Body of pancreas (tissue), 4 donors: ENCODE results near the gene BGN.

Experiments
- POLR2A ChIP-seq, 3 donors: fragments of 450-650 bp; IDR thresholded peaks; one replicate each; pipeline ENCODE4 v1.6.1; 2016; ENCODE audit warnings: antibody characterized with exemption in 3 of 3, mild to moderate bottlenecking in 2 of 3
- TF ChIP-seq, protein P1 (sequence below), 7 experiments: fragments of 450-650 bp in 4 of 7; fragments of 200-600 bp in 3 of 7; sonication (generic) in 3 of 7; IDR thresholded peaks; one replicate each; pipeline ENCODE4 v1.5.1; 2016 to 2019; ENCODE audit warnings: antibody characterized with exemption in 7 of 7

DNA sequence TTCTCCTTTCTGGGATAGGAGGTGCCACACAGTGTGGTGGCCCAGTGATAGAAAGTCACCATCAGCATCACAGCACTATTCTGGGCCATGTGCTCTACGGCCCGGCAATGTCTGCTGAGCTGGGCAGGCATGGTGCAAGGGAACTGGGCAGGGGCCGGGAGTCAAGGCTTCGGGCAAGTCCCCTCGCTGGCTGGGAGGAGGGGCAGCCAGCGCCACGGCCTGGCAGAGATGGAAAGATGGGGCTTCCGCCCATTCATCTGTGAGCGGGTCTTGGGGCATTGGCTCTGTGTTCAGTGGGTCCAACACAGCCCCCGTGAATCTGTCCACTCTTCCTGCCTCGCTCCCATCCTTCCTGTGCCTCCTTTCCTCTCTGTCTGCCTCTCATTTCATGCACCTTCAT, 15.6 kb downstream of the BGN start:
- TF ChIP-seq, protein P1, sequence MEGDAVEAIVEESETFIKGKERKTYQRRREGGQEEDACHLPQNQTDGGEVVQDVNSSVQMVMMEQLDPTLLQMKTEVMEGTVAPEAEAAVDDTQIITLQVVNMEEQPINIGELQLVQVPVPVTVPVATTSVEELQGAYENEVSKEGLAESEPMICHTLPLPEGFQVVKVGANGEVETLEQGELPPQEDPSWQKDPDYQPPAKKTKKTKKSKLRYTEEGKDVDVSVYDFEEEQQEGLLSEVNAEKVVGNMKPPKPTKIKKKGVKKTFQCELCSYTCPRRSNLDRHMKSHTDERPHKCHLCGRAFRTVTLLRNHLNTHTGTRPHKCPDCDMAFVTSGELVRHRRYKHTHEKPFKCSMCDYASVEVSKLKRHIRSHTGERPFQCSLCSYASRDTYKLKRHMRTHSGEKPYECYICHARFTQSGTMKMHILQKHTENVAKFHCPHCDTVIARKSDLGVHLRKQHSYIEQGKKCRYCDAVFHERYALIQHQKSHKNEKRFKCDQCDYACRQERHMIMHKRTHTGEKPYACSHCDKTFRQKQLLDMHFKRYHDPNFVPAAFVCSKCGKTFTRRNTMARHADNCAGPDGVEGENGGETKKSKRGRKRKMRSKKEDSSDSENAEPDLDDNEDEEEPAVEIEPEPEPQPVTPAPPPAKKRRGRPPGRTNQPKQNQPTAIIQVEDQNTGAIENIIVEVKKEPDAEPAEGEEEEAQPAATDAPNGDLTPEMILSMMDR (IDR thresholded peaks at IDR 0.05): no peak
- no peak for TF ChIP-seq POLR2A (IDR thresholded peaks at IDR 0.05)
